ENCODE measurements around the gene BABAM2. TPM values are rescaled to one million over a fixed set of nuclear protein-coding genes. Genes with fewer than 3 reads are reported as not detected.
A peak's percentile ranks its signal among the peaks of the same experiment; 100 is the strongest.

The BABAM2 gene
- total and polyA plus RNA-seq, 2 of the 4 experiments (the other 2 are of a cell fraction), result 20.9 to 23.1 TPM

DNA sequence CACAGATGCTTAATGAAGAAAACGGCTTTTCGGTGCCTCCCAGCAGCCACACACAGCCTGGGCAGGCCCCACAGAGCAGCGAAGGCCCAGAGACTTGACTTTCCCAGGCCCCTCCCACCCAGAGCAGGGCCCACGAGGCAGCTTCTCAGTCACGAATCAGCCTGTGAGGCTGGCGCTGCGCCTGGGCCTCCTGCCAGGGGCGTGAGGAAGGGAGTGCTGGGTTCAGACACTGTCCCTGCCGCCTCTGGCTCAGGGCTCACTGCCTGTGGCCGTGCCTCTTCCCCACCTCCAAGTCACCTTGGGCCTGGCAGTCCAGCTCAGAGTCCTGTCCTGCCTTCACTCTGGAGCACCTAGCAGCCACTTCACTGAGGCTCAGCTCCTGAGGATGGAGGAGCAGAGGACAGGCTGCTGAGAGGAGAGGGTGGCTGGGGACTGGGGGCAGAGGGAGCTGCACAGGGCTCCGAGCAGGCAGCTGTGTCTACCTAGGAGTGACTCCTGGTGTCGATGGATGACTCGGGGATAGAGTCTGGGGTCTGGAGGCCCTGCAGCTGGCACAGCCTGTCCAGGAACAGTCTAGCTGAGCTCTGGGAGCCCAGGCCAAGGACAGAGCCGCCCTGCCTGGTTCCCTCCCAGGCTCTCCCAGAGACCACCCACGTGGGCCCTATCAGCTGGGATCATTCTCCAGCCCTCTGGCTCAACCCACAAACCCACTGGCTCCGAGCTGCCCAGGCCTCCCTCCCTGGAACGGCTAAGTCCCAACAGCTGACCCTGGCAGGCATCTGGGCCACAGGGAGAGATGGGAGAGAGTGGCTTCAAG is 465.8 kb downstream of the BABAM2 start:
- Histone ChIP-seq H3K4ac (ENCODE audit: low read depth, low read length) (peak overlapping the region; percentile 98), H3K27ac (ENCODE audit: insufficient read depth, low read length) (peak overlapping the region; percentile 77), H3K36me3 (ENCODE audit: control insufficient read depth, insufficient read depth, low read length) (no peaks in the 10 kb centered on the region), H2BK15ac (ENCODE audit: low read depth, low read length) (peak overlapping the region; percentile 87; the same call in 2 of the 3 replicates), H2BK120ac (ENCODE audit: low read depth, low read length) (peak overlapping the region; percentile 97), H3K27me3 (ENCODE audit: control insufficient read depth, insufficient read depth, low read length) (no peaks in the 10 kb centered on the region), H4K91ac (ENCODE audit: insufficient read depth, low read depth, low read length) (peak overlapping the region; percentile 96), H3K23ac (ENCODE audit: low read depth, low read length) (peak overlapping the region; percentile 78), H3K9ac (ENCODE audit: low read depth, low read length) (peak overlapping the region; percentile 64), H3K4me3 (ENCODE audit: insufficient read depth, low read depth, low read length) (no peak overlapping the region), H3K56ac (ENCODE audit: extremely low read depth, insufficient read depth, low read length) (peak overlapping the region; percentile 41; the same call in 1 of the 2 replicates), H3K4me1 (ENCODE audit: control insufficient read depth, insufficient read depth, low read length) (peaks cover 24% of the 10 kb centered on the region), H4K5ac (ENCODE audit: low read depth, low read length) (peak overlapping the region; percentile 87), H4K8ac (ENCODE audit: low read depth in 2 of 2, low read length in 2 of 2) (peak overlapping the region; percentile 75 to 94; a peak in 3 of 4 replicates), H2BK20ac (ENCODE audit: low read depth, low read length) (peak overlapping the region; percentile 84), H3K14ac (replicated peaks; ENCODE audit: low read depth, low read length) (peak overlapping the region; percentile 96), H2AK5ac (ENCODE audit: low read depth, low read length) (peak overlapping the region; percentile 93), H3K79me1 (ENCODE audit: low read depth in 1 of 2, low read length in 2 of 2) (peaks cover 0 to 4% of the 10 kb centered on the region in 2 experiments; a peak in 1 of 4 replicates), H3K4me2 (ENCODE audit: low read depth, low read length) (peak overlapping the region; percentile 25; the same call in 1 of the 2 replicates), H3K9me3 (ENCODE audit: control insufficient read depth, insufficient read depth, low read length) (no peaks in the 10 kb centered on the region), H3K18ac (ENCODE audit: low read depth, low read length) (peak overlapping the region; percentile 60), H4K20me1 (ENCODE audit: insufficient read depth, low read length) (no peaks in the 10 kb centered on the region), H2BK5ac (ENCODE audit: low read depth, low read length, poor library complexity, severe bottlenecking) (peak overlapping the region; percentile 55), H2AFZ (replicated peaks; ENCODE audit: low read length, poor library complexity) (peak overlapping the region; percentile 94), H3K9me1 (ENCODE audit: insufficient read depth, low read length) (peaks cover 25% of the 10 kb centered on the region), H2AK9ac (replicated peaks; ENCODE audit: low read depth, low read length, poor library complexity) (peak overlapping the region; percentile 96)
- ATAC-seq (ENCODE audit: low read depth), result peak; percentile 92
- POLR2A ChIA-PET (ENCODE audit: unreplicated experiment), result no interaction called here
- CTCF ChIA-PET, result interaction anchor here (1.0 kb wide), 1 partner anchor 338 kb away, joined by 3 read pairs; no protein-coding TSS in a partner anchor
- intact Hi-C loops (cut with micrococcal nuclease), result no loop called here
- no TSS peak for BruUV-seq (replicated peaks)
- DNase-seq, result peak; percentile 91
- 6% methylated on average over 7 of the region's 17 CpGs; no CpG with 5 or more reads in 1 of the 2 experiments for WGBS, 2 experiments (ENCODE audit: extremely low coverage in 2 of 2, insufficient read length in 1 of 2)
- dilution Hi-C loops (cut with HindIII; ENCODE audit: low sequenced_read_pairs, unreplicated experiment), result no loop called here
- in situ Hi-C loops (cut with MboI; ENCODE audit: low sequenced_read_pairs), result no loop called here
- TF ChIP-seq MAFK (IDR thresholded peaks at IDR 0.05; ENCODE audit: low read depth, low read length) (no peak), MAZ (IDR thresholded peaks at IDR 0.05; ENCODE audit: borderline replicate concordance, low read depth, low read length) (peak; percentile 51; the same call in 1 of the 2 replicates), BHLHE40 (IDR thresholded peaks at IDR 0.05; ENCODE audit: low read depth, low read length) (peak; percentile 61; the same call in 1 of the 2 replicates)
- TF ChIP-seq, protein P1, sequence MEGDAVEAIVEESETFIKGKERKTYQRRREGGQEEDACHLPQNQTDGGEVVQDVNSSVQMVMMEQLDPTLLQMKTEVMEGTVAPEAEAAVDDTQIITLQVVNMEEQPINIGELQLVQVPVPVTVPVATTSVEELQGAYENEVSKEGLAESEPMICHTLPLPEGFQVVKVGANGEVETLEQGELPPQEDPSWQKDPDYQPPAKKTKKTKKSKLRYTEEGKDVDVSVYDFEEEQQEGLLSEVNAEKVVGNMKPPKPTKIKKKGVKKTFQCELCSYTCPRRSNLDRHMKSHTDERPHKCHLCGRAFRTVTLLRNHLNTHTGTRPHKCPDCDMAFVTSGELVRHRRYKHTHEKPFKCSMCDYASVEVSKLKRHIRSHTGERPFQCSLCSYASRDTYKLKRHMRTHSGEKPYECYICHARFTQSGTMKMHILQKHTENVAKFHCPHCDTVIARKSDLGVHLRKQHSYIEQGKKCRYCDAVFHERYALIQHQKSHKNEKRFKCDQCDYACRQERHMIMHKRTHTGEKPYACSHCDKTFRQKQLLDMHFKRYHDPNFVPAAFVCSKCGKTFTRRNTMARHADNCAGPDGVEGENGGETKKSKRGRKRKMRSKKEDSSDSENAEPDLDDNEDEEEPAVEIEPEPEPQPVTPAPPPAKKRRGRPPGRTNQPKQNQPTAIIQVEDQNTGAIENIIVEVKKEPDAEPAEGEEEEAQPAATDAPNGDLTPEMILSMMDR (conservative IDR thresholded peaks at IDR 0.05; ENCODE audit: low read depth, low read length), result no peak
